ENCODE data around the gene DENND4A. TPM values are rescaled to one million over a fixed set of nuclear protein-coding genes. Genes with fewer than 3 reads are reported as not detected.

The DENND4A gene
- total and polyA plus RNA-seq, 9 of the 15 experiments (the other 6 are each of a cell fraction or from before 2014, with no cell fraction given) = 6.8 to 32.3 (median 19.9) TPM

- TF ChIP-seq XRCC3 (IDR thresholded peaks at IDR 0.05) (no peak), ZNF518B (CRISPR knock-in tag; IDR thresholded peaks at IDR 0.05) (no peak), NFXL1 (CRISPR knock-in tag; IDR thresholded peaks at IDR 0.05) (no peak), RAD21 (CRISPR knock-in tag; conservative IDR thresholded peaks at IDR 0.05 in 1 of 2, IDR thresholded peaks at IDR 0.05 in 1 of 2) (peak in 1 of 2 experiments; percentile 12; a peak in 1 of 4 replicates), ZNF143 (CRISPR knock-in tag; IDR thresholded peaks at IDR 0.05) (no peak), ZFP30 (CRISPR knock-in tag; IDR thresholded peaks at IDR 0.05; ENCODE audit: borderline replicate concordance) (no peak), SMARCC2 (IDR thresholded peaks at IDR 0.05; ENCODE audit: low read depth) (0 out of 2 replicates have a peak, but pooled peaks have one; percentile 28), ELF4 (CRISPR knock-in tag; IDR thresholded peaks at IDR 0.05) (no peak), TBL1XR1 (IDR thresholded peaks at IDR 0.05; ENCODE audit: low read length in 2 of 2) (peak in 1 of 2 experiments; percentile 35; a peak in 1 of 4 replicates), ETV6 (IDR thresholded peaks at IDR 0.05; ENCODE audit: borderline replicate concordance in 1 of 2, low read depth in 2 of 2, low read length in 1 of 2) (no peak), ETV6 (CRISPR knock-in tag; IDR thresholded peaks at IDR 0.05; ENCODE audit: borderline replicate concordance) (no peak), PPARD (CRISPR knock-in tag; IDR thresholded peaks at IDR 0.05) (no peak), SP2 (IDR thresholded peaks at IDR 0.05; ENCODE audit: extremely low read depth, low read depth, low read length, poor library complexity, severe bottlenecking) (no peak), TEAD4 (IDR thresholded peaks at IDR 0.05; ENCODE audit: low read length) (peak; percentile 64), TEAD4 (CRISPR knock-in tag; IDR thresholded peaks at IDR 0.05; ENCODE audit: borderline replicate concordance) (no peak), MAFF (IDR thresholded peaks at IDR 0.05; ENCODE audit: low read length) (peak; percentile 96), ZNF561 (CRISPR knock-in tag; conservative IDR thresholded peaks at IDR 0.05) (no peak), FOXA3 (CRISPR knock-in tag; conservative IDR thresholded peaks at IDR 0.05 in 1 of 2, IDR thresholded peaks at IDR 0.05 in 1 of 2) (no peak), RERE (CRISPR knock-in tag; IDR thresholded peaks at IDR 0.05; ENCODE audit: borderline replicate concordance) (no peak), NR3C1 (CRISPR knock-in tag; IDR thresholded peaks at IDR 0.05) (no peak), NUFIP1 (IDR thresholded peaks at IDR 0.05; ENCODE audit: partially characterized antibody) (no peak)
These were observed 4.6 kb upstream of the DENND4A start (continued) for GRCh38 chr15:65796610-65797078.
